ENCODE data around the gene RECK. TPM values are rescaled to one million over a fixed set of nuclear protein-coding genes. Genes with fewer than 3 reads are reported as not detected.
A peak's percentile ranks its signal among the peaks of the same experiment; 100 is the strongest.

Gene RECK
- total RNA-seq, 1 donor from 2014 or later: 25.7 TPM

- no peaks in the 10 kb centered on the region for H3K9me3 Mint-ChIP-seq (ENCODE audit: unreplicated experiment)
- H3K27ac Mint-ChIP-seq (ENCODE audit: unreplicated experiment): peak overlapping the region; percentile 24
- no peaks in the 10 kb centered on the region for H3K27me3 Mint-ChIP-seq (ENCODE audit: unreplicated experiment)
- no peak for TF ChIP-seq CTCF (IDR thresholded peaks at IDR 0.05)
- H3K4me3 Mint-ChIP-seq (ENCODE audit: unreplicated experiment): no peak overlapping the region
- peaks cover 2% of the 10 kb centered on the region for H3K4me1 Mint-ChIP-seq (ENCODE audit: unreplicated experiment)
- peaks cover 12% of the 10 kb centered on the region for H3K36me3 Mint-ChIP-seq (ENCODE audit: unreplicated experiment)
- no peak for DNase-seq (ENCODE audit: extremely low spot score, unreplicated experiment)
Measured at GRCh38 chr9:36053971-36054370, 17.3 kb downstream of the RECK start.

DNA sequence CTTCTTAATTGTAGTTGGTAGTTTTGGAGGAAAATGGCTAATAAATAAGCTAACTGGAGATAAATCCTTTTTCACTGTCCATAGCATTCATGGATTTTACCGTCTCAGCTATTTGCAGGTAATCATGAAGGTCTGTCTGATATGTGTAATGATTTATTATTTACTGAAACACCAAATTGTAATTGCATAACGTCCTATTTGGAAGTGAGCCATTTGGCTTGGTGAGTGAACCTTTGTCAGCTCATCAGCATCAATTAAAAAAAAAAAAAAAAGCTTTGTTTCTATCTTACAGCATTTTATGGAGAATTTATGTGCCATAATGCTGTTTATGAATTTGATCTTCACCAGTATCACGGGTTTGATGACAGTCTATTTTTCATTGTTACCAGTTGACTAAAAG is 20.2 kb downstream of the RECK start:
- H3K27ac Mint-ChIP-seq (ENCODE audit: unreplicated experiment): no peak overlapping the region
- TF ChIP-seq CTCF (IDR thresholded peaks at IDR 0.05): no peak
- no peaks in the 10 kb centered on the region for H3K9me3 Mint-ChIP-seq (ENCODE audit: unreplicated experiment)
- peaks cover 21% of the 10 kb centered on the region for H3K36me3 Mint-ChIP-seq (ENCODE audit: unreplicated experiment)
- H3K4me3 Mint-ChIP-seq (ENCODE audit: unreplicated experiment): no peak overlapping the region
- peaks cover 2% of the 10 kb centered on the region for H3K4me1 Mint-ChIP-seq (ENCODE audit: unreplicated experiment)
- H3K27me3 Mint-ChIP-seq (ENCODE audit: unreplicated experiment): no peaks in the 10 kb centered on the region
- DNase-seq (ENCODE audit: extremely low spot score, unreplicated experiment): no peak

DNA sequence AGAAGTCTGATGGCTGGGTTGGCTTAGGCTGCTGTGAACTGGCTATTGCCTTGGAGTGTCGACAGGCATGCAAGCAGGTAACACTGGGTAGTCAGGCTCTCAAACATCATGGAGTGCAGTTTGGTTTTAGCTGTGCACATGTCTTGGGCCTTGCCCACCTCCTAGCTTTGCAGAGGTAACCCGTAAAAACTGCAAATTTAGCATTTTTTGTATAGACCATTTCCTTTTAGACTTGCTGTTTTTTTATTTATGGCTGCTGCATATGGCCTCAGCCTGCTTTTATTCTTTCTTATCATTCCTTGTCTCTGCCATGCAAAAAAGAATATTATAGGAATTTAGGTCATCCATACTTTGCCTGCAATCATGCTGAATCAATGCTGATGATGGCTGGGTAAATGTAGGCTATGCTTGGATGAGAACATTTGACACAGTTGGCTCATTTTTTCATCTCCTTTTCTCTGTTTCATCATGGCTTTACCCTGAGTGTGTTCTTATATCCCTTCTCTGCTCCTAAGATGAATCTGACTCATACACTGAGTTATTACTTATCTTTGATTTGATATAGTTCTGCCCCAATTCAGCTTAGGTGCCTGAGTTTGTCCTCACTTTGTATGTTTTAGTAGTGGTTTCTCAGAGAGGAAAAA is 27.2 kb downstream of the RECK start:
- TF ChIP-seq CTCF (IDR thresholded peaks at IDR 0.05): no peak
- H3K36me3 Mint-ChIP-seq (ENCODE audit: unreplicated experiment): peaks cover 40% of the 10 kb centered on the region
- no peak for DNase-seq (ENCODE audit: extremely low spot score, unreplicated experiment)
- no peaks in the 10 kb centered on the region for H3K27me3 Mint-ChIP-seq (ENCODE audit: unreplicated experiment)
- no peak overlapping the region for H3K27ac Mint-ChIP-seq (ENCODE audit: unreplicated experiment)
- H3K4me3 Mint-ChIP-seq (ENCODE audit: unreplicated experiment): no peak overlapping the region
- H3K9me3 Mint-ChIP-seq (ENCODE audit: unreplicated experiment): no peaks in the 10 kb centered on the region
- peaks cover 4% of the 10 kb centered on the region for H3K4me1 Mint-ChIP-seq (ENCODE audit: unreplicated experiment)

DNA sequence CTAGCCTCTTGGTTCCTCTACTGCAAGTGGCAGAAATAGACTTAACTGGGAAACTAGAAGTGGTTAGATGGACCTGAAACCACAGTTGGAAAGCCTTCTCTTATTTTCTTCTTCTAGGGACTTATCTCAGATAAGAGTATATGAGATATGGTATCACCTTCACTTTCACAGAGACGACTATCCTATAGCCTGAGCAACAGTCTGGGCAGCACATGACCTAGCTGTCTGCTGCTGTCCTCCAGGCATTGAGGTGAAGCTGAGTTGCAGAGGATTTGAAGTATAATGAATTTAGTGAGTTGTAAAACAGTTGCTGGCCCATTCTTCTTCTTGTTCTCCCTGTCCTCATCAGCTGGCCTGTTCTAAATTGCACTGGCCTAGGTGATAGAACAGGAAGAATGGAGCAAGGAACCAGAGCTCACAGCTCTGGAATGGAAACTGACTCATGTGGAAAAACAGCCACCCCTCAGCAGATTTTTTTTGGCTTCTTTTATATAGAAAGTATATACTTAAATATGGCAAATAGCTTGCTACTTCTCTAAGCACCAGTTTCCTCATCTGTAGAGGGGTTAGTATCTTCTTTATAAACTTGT is 27.8 kb downstream of the RECK start:
- H3K36me3 Mint-ChIP-seq (ENCODE audit: unreplicated experiment): peaks cover 44% of the 10 kb centered on the region
- no peak for DNase-seq (ENCODE audit: extremely low spot score, unreplicated experiment)
- H3K27ac Mint-ChIP-seq (ENCODE audit: unreplicated experiment): no peak overlapping the region
- H3K4me3 Mint-ChIP-seq (ENCODE audit: unreplicated experiment): no peak overlapping the region
- no peaks in the 10 kb centered on the region for H3K9me3 Mint-ChIP-seq (ENCODE audit: unreplicated experiment)
- no peak for TF ChIP-seq CTCF (IDR thresholded peaks at IDR 0.05)
- H3K27me3 Mint-ChIP-seq (ENCODE audit: unreplicated experiment): no peaks in the 10 kb centered on the region
- peaks cover 4% of the 10 kb centered on the region for H3K4me1 Mint-ChIP-seq (ENCODE audit: unreplicated experiment)

DNA sequence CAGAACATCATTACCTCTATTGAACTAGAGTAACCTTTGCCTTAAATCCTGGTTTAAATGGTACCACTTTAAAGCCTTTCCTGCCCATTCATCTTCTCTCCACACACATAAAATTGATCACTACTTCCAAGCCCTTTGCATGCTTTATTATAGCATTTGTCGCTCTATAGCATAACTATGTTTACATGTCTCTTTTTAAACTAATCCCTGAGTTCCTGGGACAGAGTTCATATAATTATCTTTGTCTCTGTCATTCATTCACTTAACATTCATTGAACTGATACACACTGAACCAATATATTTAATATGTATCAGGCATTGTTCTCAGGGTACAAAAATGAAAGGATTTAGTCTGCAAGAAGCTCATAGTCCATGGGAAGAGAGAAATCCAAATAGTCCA is 37.3 kb downstream of the RECK start:
- Mint-ChIP-seq H3K9me3 (ENCODE audit: unreplicated experiment) (no peaks in the 10 kb centered on the region), H3K4me1 (ENCODE audit: unreplicated experiment) (peaks cover 20% of the 10 kb centered on the region), H3K27me3 (ENCODE audit: unreplicated experiment) (no peaks in the 10 kb centered on the region), H3K27ac (ENCODE audit: unreplicated experiment) (peak overlapping the region; percentile 25), H3K4me3 (ENCODE audit: unreplicated experiment) (no peak overlapping the region), H3K36me3 (ENCODE audit: unreplicated experiment) (peaks cover 14% of the 10 kb centered on the region)
- no peak for TF ChIP-seq CTCF (IDR thresholded peaks at IDR 0.05)
- DNase-seq (ENCODE audit: extremely low spot score, unreplicated experiment): no peak

Data from osteocyte (in vitro differentiated cells).